BJ (cell line): ENCODE results near the gene P3H4. TPM values are rescaled to one million over a fixed set of nuclear protein-coding genes. Genes with fewer than 3 reads are reported as not detected.
"Not testable (repeated sequence)": the region's sequence is repeated elsewhere in the genome, so short reads cannot be mapped to it uniquely, and the experiment has no call there.

Experiments used
- CTCF ChIA-PET: fragments of 350-600 bp; formaldehyde crosslinking; extraction: SDS; loops from one replicate; lab custom pipeline; 2021; ENCODE audit warnings: antibody characterized with exemption, inconsistent platforms; lab: Yijun Ruan, JAX
- POLR2A ChIA-PET: fragments of 300-600 bp; sonication (Branson Sonifier 250); formaldehyde crosslinking; extraction: SDS; loops from one replicate; lab custom pipeline; 2021; ENCODE audit warnings: antibody characterized with exemption; lab: Charles Lee
- DNase-seq: peaks from one replicate; pipeline ENCODE4 v3.0.0-alpha.2; 2011; ENCODE audit warnings: low read depth
- H3K27me3 ChIP-seq: 2 replicates; pipeline ENCODE4 v1.6.0; 2011; ENCODE audit warnings: low read length; ENCODE audit not compliant: control insufficient read depth, insufficient read depth
- H3K36me3 ChIP-seq: 2 replicates; pipeline ENCODE4 v1.5.1; 2011; ENCODE audit warnings: low read length; ENCODE audit not compliant: control insufficient read depth, insufficient read depth
- H3K4me3 ChIP-seq: 2 replicates; pipeline ENCODE4 v1.5.1; 2011; ENCODE audit warnings: low read depth, mild to moderate bottlenecking, control low read depth, low read length
- CTCF ChIP-seq: IDR thresholded peaks from 2 replicates; pipeline ENCODE4 v1.5.1; 2011; ENCODE audit warnings: low read depth, mild to moderate bottlenecking, control low read depth, inconsistent platforms, low read length, moderate library complexity; ENCODE audit not compliant: insufficient read depth
- polyA minus RNA-seq: library from RNA; depleted of rRNA, polyadenylated mRNA; stranded (reverse); fragments of >200 nt; gene quantifications from 2 replicates; pipeline ENCODE4 v1.2.3, GENCODE V29; 2011; rRNA and poly(A)+ RNA removed
- polyA plus RNA-seq: library from polyadenylated mRNA; depleted of rRNA; stranded (reverse); fragments of >200 nt; gene quantifications from 2 replicates; pipeline ENCODE4 v1.2.3, GENCODE V29; 2011; rRNA removed

Gene P3H4
- polyA plus RNA-seq = 64.4 and 82.8 TPM in 2 replicates
- 24.7 and 28.9 TPM in 2 replicates for polyA minus RNA-seq

DNA sequence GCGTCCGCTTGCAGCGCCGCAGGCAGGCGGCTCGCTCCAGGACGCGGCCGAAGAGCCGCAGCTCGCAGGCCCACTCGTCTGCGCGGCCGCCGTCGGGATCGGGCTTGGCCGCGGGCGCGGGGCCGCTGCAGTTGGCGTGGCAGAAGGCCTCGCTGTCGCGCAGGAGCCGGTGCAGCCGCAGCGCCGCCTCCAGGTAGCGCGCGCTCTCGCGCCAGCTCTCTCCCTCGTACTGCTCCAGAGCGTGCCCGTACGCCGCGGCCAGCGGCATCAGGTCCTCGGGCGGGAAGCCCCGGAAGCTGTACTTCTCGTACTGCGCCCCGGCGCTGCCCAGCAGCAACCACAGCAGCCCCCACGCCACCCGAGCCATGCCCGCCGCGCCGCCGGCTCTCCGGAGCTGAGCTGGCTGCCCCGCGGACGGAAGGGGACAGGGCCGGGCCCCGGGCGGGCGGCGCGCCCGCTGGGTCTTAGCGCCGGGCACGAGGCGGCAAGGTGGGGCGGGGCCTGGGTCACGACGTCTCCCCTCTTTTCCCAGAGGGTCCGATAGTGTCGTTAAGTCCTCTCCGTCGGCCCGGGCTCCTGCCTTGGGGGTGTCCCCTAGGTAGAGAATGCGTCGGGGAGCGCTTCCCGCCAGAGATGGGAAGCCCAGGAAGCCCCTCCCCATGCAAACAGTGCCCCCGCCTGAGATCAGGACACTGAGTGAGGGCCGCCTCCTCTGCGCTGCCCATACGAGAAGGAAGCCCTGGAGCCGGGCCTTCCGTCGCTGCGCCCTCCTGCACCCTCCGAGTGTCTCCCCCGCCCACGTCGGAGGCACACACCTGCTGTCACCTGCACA lies at the start of gene P3H4:
Gene P3H4, minus strand, starts transcription at position 401 of the 832 bp plus-strand sequence. Its CDS starts 34 bp downstream, at position 367.
- CTCF ChIA-PET = interaction anchor here (0.6 to 4.4 kb wide), 13 partner anchors 10 to 152 kb away, joined by 3 to 36 read pairs (median 4); partner anchors contain the start of genes JUP and KLHL11
- POLR2A ChIA-PET = no interaction called here
- H3K4me3 ChIP-seq = peak within 1 kb of the TSS; percentile 88
- H3K27me3 ChIP-seq = no peaks in the 10 kb centered on the region
- H3K36me3 ChIP-seq = peaks cover 7% of the 10 kb centered on the region
- DNase-seq = no peak
- TF ChIP-seq CTCF = peak; percentile 69

GRCh38 chr17:41860254-41860931 lies 48.6 kb upstream of the P3H4 start:
- ChIA-PET POLR2A (no interaction called here), CTCF (interaction anchor here (1.0 to 1.1 kb wide), 3 partner anchors 12 to 58 kb away, joined by 3 read pairs; partner anchors contain the start of gene ACLY)
- no peaks in the 10 kb centered on the region for H3K36me3 ChIP-seq
- no peak for DNase-seq
- H3K4me3 ChIP-seq = no peak overlapping the region
- no peaks in the 10 kb centered on the region for H3K27me3 ChIP-seq
- no peak for TF ChIP-seq CTCF

GRCh38 chr17:41851382-41851781 lies 39.6 kb upstream of the P3H4 start:
- H3K36me3 ChIP-seq, H3K27me3 ChIP-seq, H3K4me3 ChIP-seq, POLR2A ChIA-PET, DNase-seq: not testable (repeated sequence)
- CTCF ChIA-PET = interaction anchor here (0.7 to 1.4 kb wide), 3 partner anchors 10 to 175 kb away, joined by 3 read pairs; no protein-coding TSS in a partner anchor

- TF ChIP-seq CTCF = no peak
- ChIA-PET CTCF (interaction anchor here (0.6 to 1.9 kb wide), 4 partner anchors 15 to 95 kb away, joined by 3 to 4 read pairs (median 4); no protein-coding TSS in a partner anchor), POLR2A (no interaction called here)
- Histone ChIP-seq H3K27me3 (no peaks in the 10 kb centered on the region), H3K4me3 (no peak overlapping the region), H3K36me3 (no peaks in the 10 kb centered on the region)
- DNase-seq = no peak
Observed at GRCh38 chr17:41849251-41849990, 37.7 kb upstream of the P3H4 start.

DNA sequence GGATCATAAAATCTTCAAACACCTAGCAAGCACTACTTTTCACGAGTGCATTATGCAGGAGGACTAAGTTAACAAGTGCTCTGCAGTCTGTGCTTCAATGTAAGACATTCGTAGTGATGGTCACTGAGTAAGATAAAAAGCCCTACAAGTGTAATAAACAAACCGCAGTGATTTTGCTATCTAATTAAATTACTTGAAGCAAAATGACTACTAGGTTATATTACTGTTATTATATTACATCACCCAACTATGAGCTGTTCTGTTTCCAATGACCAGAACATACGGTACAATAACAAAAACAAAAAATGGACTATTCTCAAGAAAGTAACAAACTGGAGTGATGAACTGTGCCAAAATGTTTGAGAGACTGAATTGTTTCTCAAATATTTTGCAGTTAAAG lies 37.0 kb upstream of the P3H4 start:
- Histone ChIP-seq H3K4me3 (no peak overlapping the region), H3K27me3 (no peaks in the 10 kb centered on the region), H3K36me3 (no peaks in the 10 kb centered on the region)
- DNase-seq = no peak
- ChIA-PET CTCF (interaction anchor here (0.9 to 1.9 kb wide), 3 partner anchors 12 to 47 kb away, joined by 3 to 4 read pairs (median 4); no protein-coding TSS in a partner anchor), POLR2A (no interaction called here)
- no peak for TF ChIP-seq CTCF
